HG03108 (cell line): Measurements from ENCODE around the gene ZBTB7B.
"Not testable (repeated sequence)": the region's sequence is repeated elsewhere in the genome, so short reads cannot be mapped to it uniquely, and the experiment has no call there.

Source experiments
- ATAC-seq: cut with Tn5 transposase; IDR thresholded peaks from one replicate; pipeline ENCODE4 v1.9.1; 2021; ENCODE audit warnings: moderate library complexity; ENCODE audit not compliant: unreplicated experiment

The ZBTB7B gene

GRCh38 chr1:154986736-154987135, 15.9 kb upstream of the ZBTB7B start:
- ATAC-seq = not testable (repeated sequence)

DNA sequence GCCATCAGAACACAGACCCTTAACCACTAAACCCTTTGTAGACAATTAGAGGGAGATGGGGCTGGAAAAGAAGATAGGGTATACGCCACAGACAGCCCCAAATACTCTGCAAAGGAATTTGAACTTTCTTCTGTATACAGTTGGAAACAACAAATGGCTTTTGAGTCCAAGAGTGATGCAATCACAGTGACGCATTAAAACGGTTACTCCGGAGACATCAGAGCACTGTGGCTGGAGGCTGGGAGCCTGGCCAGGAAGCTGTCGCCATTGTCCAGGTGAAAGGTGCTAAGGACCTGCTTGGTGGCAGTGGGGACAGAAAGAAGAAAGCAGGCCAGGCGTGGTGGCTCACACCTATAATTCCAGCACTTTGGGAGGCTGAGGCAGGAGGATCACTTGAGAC, 15.3 kb upstream of the ZBTB7B start:
- ATAC-seq = no peak

DNA sequence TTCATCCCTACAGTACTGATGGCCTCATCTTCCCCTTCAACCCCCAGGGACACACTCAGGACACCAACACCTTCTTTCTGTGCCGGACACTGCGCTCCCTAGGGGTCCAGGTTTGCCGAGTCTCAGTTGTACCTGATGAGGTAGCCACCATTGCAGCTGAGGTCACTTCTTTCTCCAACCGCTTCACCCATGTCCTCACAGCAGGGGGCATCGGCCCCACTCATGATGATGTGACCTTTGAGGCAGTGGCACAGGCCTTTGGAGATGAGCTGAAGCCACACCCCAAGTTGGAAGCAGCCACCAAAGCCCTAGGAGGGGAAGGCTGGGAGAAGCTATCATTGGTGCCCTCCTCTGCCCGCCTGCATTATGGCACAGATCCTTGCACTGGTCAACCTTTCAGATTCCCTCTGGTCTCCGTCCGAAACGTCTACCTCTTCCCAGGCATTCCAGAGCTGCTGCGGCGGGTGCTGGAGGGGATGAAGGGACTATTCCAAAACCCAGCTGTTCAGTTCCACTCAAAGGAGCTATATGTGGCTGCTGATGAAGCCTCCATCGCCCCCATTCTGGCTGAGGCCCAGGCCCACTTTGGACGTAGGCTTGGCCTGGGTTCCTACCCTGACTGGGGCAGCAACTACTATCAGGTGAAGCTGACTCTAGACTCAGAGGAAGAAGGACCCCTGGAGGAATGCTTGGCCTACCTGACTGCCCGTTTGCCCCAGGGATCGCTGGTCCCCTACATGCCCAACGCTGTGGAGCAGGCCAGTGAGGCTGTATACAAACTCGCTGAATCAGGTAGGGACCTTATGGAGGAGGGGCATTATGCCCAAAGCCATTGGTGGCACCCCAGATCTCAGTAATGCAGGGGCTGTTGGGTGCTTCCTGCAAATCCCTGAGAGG, 14.3 kb upstream of the ZBTB7B start:
- no peak for ATAC-seq

- ATAC-seq = no peak
These were observed 13.3 kb upstream of the ZBTB7B start for GRCh38 chr1:154989195-154989860.

DNA sequence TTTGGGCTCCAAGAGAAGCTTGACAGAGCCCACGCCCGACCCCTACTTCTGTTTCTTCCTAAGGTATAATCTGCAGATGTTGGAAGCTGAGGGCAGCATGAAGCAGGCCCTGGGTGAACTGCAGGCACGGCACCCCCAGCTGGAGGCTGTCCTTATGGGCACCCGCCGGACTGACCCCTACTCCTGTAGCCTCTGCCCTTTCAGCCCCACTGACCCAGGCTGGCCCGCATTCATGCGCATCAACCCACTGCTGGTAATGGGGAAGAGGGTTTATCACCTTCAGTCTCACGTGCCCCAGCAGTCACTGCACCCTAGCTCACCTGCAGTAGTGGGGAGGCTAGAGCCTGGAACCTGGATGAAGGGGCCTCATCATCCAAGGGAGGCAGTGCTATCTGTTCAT, 12.3 kb upstream of the ZBTB7B start:
- ATAC-seq = no peak

- no peak for ATAC-seq
These were observed 9.7 kb upstream of the ZBTB7B start for GRCh38 chr1:154992721-154993571.

DNA sequence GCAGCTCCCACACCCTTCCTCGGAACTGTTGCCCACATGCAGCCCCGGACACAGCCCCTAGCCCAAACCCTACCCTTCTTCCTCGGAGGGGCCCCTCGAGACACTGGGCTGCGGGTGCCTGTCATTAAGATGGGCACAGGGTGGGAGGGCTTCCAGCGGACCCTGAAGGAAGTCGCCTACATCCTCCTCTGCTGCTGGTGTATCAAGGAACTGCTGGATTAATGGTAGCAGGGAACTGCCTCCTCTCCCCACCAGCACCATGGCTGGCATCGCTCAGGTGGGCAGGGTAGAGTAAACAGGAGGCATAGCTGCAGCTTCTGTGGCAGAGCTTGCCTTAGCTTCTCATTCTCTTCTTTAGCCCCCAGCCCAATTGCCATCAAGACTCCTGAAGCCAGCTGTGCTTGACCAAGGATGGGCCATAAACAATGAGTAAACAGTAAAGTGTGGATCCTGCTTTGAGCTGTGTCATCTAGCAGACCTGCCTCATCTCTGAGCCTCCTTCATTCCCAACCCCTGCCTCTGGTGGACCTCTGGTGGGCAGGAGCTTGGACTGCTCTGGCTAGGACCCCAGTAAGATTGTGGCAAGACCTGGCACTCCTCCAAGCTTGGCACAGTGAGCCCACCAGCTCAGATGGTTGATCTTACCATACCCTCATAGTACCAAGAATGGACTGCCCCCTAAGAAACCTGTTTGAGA, 8.9 kb upstream of the ZBTB7B start, which contains the start of gene LENEP:
Gene LENEP (plus strand): TSS at position 15 of the 697 bp plus-strand sequence. CDS start 22 bp downstream, at position 37.
- ATAC-seq = no peak

- no peak for ATAC-seq
These were observed 8.4 kb upstream of the ZBTB7B start for GRCh38 chr1:154994269-154994587.

DNA sequence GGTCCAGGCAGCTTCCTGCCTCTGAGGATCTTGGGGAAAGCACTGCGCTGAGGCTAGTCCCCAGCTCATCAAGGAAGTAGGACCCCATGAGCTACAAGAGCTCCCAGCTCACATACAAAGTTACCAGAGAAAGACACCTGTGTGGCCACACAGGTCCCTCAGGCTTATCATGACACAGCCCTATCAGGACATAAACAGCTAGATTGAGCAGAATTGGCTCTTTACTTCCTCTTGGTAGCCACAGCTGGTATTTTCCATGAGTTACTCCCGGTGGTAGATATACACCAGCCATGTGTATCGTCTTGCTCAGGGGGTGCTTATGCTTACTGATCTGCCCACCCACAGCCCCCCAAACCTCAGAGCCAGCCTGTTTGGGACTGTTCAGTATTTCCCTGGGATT, 8.0 kb upstream of the ZBTB7B start:
- no peak for ATAC-seq

GRCh38 chr1:154995301-154995983, 7.2 kb upstream of the ZBTB7B start:
- ATAC-seq = not testable (repeated sequence)

DNA sequence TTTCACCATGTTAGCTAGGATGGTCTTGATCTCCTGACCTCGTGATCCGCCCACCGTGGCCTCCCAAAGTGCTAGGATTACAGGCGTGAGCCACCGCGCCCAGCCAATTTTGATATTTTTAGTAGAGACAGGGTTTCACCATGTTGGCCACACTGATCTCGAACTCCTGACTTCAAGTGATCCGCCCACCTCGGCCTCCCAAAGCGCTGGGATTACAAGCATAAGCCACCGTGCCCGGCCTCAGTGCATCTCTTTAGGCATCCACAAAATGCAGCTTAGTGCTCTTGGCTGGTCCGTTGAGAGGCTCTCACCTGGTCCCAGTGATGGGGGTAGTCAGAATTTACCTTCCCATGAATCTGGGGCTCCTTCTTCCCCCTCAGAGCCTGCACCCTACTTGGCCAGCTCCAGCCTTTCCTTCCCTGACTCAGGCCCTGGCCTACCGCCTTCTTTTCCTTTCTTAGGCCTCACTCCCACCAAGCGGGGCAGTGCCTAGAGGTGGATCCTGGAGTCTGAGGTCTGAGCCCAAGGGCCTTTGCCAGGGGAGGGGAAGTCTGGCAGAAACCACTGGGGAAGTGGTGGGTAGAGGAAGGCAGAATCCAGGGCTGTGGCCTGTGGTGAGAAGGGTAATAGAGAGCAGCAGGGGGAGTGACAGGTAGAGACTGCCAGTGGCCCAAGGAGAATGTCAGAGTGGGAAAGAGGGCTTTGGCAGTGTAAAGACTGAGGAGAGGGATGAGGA, 5.5 kb upstream of the ZBTB7B start:
- no peak for ATAC-seq

- ATAC-seq = no peak
These were observed 4.3 kb upstream of the ZBTB7B start for GRCh38 chr1:154998201-154998780.

DNA sequence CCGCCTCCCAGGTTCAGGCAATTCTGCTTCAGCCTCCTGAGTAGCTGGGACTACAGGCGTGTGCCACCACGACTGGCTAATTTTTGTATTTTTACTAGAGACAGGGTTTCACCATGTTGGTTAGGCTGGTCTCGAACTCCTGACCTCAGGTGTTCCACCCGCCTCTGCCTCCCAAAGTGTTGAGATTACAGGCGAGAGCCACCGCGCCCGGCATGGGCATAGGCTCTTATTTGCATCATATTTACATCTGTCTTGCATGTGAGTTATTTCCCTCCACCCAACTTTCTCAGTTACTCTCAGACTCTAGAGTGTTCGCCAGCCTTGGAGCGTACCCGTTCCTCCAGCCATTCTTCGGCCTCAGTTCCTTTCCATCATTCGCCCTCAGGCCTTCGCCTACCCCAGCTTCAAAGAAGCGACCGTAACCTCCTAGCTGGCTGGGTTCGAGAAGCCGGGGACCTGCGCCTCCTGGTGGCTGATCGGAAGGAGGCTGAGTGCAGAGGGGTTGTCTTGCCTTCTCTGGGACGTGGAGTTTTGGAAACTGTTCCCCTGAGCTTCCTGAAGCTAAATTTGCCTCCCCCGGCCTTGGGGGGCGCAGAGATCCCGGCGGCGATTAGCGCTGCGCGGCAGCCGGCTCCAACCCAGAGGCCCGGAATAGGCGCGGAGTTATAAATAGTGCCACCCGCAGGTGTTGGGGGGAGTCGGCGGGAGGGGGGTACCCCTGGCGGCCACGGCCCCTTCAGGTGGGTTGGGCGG, 3.6 kb upstream of the ZBTB7B start:
- ATAC-seq = no peak

- ATAC-seq = no peak
These were observed 2.8 kb upstream of the ZBTB7B start for GRCh38 chr1:154999571-155000410.

- no peak for ATAC-seq
These were observed 2.2 kb upstream of the ZBTB7B start for GRCh38 chr1:155000411-155000725.

- peak; percentile 41 for ATAC-seq
These were observed 1.7 kb upstream of the ZBTB7B start for GRCh38 chr1:155000726-155001424.

- no peak for ATAC-seq
These were observed 1.3 kb upstream of the ZBTB7B start for GRCh38 chr1:155001425-155001674.
